ENCODE data around the gene ZNF92.
A peak's percentile ranks its signal among the peaks of the same experiment; 100 is the strongest.
"Not testable (repeated sequence)": the region's sequence is repeated elsewhere in the genome, so short reads cannot be mapped to it uniquely, and the experiment has no call there.

ZNF92 gene

DNA sequence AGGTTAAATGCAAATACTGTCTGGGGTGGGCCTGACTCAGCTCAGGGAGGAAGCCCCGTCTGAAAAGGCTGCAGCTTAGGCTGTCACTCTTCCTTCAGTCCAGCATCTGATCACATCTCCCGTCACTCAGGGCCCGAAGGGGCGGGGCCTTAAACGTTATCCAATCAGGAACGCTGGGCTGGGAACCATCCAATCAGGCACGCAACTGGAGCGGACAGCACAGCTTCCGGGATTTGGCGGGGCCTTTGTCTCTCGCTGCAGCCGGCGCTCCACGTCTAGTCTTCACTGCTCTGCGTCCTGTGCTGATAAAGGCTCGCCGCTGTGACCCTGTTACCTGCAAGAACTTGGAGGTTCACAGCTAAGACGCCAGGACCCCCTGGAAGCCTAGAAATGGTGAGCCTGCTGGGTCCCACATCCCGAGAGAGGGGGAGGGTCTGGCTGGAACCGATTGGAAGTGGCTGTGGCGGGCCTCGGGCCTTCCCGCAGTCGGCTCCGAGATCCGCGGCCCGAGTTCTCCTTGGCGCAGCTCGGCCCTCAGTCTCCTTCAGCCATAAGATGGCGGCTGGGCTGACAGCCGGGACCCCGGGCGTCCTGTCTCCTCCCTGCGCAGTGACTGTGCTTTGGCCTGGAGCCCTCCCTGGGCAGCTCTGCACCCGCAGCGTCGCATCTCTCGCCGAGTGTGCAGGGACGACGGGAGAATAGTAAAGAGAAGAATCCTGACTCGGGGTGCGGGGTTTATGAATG lies at the start of gene ZNF92:
ZNF92 (plus strand) TSS at position 248 of the 744 bp plus-strand sequence; CDS start at position 391, 143 bp downstream.
- peak; percentile 95 for DNase-seq

DNA sequence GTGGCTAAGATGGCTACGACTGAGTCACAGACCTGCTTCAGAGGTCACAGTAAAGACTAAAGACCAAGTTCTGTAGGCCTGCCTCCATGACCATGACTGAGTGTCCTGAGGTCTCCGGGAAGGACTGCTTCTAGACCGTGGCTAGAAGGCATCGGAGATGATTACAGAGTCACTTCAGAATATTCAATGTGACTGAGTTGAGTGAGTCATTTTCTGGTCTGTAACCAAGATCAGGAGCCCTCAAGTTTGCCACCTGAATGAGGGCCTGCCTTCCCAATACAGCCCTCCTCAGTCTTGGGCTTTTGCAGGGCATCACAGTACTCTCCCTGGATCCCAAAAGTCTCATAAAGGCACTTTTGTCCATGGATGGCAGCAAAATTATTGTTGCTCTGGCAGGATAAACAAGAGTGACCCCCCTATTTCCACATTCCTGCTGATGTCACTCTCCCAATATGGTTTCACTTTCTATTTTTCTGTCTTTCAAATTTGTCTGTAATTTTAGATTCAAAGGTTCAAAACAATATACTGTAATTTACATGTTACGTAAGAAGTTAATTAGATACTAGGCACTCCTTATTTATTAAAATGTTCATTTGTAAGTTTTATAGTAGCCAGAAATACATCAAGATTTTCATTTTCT lies 47.7 kb upstream of the ZNF92 start:
- DNase-seq: no peak

GRCh38 chr7:65338346-65338745 lies 35.3 kb upstream of the ZNF92 start:
- no peak for DNase-seq

DNA sequence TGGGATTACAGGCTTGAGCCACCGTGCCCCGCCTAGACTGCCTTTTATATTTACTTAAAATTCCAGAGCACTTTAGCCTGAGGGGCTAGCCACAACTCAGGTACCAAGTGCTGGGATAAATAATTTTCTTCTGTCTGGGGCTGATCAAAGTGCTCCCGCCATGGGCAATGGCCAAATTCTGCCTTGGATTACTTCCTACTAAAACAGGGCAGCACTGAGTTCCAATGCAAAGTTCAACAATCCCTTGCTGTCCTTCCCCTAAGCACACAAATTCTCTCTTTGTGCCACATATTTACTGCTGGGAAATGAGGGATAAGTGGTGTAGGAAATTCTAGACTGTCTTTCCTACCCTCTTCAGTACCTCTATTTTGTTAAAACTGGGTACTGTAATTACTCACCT lies 34.4 kb upstream of the ZNF92 start:
- no peak for DNase-seq

- DNase-seq: no peak
These were observed 30.7 kb upstream of the ZNF92 start for GRCh38 chr7:65342723-65343629.

GRCh38 chr7:65344541-65344940 lies 29.1 kb upstream of the ZNF92 start:
- not testable (repeated sequence) for DNase-seq

DNA sequence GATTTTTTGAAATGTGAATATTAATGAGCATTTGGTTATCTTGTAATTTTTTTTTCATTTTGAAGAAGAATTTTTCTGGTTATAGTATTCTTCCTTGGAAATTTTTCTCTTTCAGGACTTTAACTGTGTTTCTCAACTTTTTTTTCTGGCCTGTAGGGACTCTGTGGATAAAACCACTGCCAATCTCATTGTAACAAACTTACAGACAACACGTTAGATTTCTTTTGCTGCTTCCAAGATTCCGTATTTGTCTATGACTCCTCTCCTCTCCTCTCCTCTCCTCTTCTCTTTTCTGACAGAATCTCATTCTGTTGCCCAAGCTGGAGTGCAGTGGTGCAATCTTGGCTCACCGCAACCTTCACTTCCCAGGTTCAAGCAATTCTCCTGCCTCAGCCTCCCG lies 19.4 kb upstream of the ZNF92 start:
- DNase-seq: no peak

DNA sequence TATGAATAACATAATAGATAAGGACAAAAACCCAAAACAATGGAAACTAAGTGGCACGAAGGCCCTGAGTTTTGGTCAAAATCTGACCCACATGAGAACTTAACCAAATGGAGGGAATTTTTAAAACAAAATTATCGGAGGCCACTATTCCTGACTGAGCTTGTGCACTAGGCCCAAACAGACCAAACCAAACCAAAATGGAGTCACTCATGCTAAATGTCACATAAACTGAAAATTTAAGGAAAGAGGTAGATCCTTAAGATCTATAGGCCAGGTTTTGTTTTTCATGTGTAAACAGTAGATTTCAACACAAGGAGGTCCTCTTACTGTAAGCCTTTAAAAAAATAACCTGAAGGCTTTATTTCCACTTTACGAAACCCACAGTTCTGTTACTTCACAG lies 3.8 kb upstream of the ZNF92 start:
- no peak for DNase-seq

DNA sequence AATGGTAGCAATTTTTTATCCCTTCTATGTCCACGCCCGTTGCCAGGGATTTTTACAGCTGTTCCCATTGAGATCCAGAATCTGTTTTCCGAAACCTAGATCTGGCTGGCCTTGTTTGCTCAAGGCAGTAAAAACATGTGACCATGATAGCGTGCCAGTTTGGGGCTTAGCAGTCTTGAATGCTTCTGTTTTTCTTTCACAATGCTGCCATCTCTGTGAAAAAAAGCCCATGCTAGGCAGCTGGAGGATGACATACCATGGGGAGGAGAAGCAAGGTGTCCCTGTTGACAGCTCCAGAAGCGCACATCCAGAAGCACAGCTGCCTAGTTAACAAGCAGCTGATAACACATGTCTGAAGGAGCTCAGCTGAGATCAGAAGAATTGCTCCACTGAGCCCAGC lies 2.2 kb upstream of the ZNF92 start:
- no peak for DNase-seq

- DNase-seq: no peak
These were observed 5.7 kb downstream of the ZNF92 start for GRCh38 chr7:65379318-65379717.

DNA sequence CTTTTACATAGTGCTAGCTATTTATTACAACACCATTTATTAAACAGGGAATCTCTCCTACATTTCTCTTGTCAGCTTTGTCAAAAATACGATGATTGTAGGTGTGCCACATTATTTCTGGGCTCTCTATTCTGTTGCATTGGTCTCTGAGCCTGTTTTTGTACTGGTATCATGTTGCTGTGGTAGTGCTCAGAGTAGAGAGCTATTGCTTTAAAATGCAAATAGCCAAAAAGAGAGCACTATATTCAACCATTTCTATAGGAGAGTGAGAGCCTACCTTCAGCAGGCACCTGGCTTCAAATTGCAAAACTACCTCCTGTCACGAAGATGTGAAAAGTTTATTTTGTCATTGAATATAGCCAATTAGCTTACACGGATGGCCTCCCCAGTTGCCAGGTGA lies 8.1 kb downstream of the ZNF92 start:
- DNase-seq: no peak

DNA sequence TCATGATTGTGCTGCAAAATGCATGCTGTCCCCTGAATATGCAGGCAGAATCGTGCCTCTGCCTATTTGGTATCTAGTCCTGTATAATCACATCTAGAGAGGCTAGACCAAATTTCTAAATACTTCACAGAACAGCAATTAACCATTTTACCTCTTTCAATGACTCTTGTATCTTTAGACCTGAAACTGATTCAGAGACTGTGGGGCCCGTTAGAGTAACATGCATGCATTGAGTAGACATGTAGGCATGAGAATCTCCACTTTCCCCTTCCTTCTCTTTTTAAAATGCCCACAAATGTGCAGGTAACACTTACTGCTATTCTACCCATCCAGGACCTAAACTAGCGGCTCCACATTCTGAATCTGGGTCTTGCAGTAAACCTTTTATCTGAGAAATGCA lies 8.8 kb downstream of the ZNF92 start:
- DNase-seq: no peak

GRCh38 chr7:65387891-65388290 lies 14.2 kb downstream of the ZNF92 start:
- DNase-seq: no peak

DNA sequence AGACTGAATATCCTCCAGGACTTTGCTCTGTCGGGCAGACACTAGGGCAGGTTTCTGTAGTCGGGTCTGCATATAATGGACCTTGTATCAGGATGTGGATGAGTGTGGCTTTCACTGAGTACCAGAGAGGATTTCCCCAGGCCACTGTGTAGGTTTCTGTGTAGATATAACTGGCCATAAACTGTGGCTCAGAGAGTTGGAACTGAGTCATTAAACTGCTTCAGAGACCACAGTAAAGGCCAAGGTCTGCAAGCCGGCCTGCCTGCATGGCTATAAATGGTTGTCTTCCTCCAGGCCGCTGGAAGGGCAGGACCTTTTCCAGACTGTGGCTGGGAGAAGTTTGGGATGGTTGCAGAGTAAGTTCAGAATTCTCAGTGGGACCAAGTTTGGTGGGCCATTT lies 16.9 kb downstream of the ZNF92 start:
- DNase-seq: no peak

- DNase-seq: no peak
These were observed 24.1 kb downstream of the ZNF92 start for GRCh38 chr7:65397730-65398142.

DNA sequence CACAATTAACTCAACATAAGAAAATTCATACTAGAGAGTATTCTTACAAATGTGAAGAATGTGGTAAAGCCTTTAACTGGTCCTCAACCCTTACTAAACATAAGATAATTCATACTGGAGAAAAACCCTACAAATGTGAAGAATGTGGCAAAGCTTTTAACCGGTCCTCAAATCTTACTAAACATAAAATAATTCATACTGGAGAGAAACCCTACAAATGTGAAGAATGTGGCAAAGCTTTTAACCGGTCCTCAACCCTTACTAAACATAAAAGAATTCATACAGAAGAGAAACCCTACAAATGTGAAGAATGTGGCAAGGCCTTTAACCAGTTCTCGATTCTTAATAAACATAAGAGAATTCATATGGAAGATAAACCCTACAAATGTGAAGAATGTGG lies 25.0 kb downstream of the ZNF92 start:
- not testable (repeated sequence) for DNase-seq

- not testable (repeated sequence) for DNase-seq
These were observed 25.4 kb downstream of the ZNF92 start for GRCh38 chr7:65399101-65399500.

GRCh38 chr7:65404020-65404419 lies 30.4 kb downstream of the ZNF92 start:
- DNase-seq: no peak

DNA sequence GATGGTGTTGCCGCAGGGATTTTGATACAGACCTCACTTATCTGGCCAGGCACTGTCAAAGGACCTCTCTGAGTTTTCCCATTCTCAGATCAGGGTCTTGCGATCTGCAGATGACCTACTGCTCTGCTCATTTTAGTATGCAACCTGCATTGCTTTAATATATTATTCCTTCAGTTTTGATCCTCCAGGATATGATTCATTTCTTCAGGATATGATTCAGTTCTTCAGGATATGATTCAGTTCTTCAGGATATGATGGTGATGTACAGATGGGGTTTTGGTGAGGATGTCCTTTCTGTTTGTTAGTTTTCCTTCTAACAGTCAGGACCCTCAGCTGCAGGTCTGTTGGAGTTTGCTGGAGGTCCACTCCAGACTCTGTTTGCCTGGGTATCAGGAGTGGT lies 33.1 kb downstream of the ZNF92 start:
- not testable (repeated sequence) for DNase-seq

DNA sequence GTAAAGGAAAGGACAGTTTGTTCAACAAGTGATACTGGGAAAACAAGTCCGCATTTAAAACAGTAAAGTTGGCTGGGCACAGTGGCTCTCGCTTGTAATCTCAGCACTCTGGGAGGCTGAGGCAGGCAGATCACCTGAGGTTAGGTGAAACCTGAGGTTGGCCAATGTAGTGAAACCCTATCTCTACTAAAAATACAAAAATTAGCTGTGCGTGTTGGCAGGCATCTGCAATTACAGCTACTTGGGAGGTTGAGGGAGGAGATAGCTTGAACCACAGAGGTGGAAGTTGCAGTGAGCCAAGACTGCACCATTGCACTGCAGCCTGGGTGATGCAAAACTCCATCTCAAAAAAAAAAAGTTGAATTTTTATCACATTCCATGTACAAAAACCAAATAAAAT lies 35.7 kb downstream of the ZNF92 start:
- no peak for DNase-seq

- no peak for DNase-seq
These were observed 37.6 kb downstream of the ZNF92 start for GRCh38 chr7:65411249-65411648.

DNA sequence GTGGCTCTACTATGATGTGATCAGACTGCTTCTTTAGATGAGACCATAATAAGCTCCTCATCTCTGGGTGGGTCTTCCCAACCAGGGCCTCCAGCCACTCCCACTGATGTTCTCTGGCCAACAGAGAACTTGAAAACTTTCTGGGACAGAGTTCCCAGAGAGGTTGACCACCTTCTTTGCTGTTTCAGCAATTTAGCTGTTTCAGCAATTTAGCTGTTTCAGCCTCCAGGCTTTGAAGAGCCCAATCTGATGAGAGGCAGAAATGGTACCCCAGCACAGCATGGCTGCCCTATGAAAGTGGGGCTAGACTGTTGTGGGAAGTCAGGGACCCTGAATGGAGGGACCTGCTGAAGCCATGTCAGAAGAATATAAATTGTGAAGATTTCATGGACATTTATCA lies 49.0 kb downstream of the ZNF92 start:
- no peak for DNase-seq

DNA sequence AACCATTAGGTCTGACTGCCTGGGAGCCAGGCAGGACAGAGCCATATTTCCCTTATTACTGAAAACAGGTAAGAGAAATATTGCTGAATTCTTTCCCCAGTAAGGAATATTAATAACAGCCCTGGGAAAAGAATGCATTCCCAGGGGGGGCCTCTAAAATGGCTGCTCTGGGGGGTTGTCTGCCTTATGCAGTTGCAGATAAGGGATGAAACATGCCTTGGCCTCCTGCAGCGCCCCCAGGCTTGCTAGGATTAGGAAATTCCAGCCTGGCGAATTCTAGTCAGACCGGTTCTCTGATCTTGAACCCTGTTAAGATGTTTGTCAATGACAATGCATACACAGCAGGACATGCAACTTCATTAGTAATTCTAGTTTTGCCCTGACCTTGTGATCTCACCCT lies 49.6 kb downstream of the ZNF92 start:
- not testable (repeated sequence) for DNase-seq

All from NCI-H2171 (cell line).